ENCODE results near the gene MAEA. TPM values are rescaled to one million over a fixed set of nuclear protein-coding genes. Genes with fewer than 3 reads are reported as not detected.

Gene MAEA
- total and polyA plus RNA-seq, 9 of the 15 experiments (the other 6 are each of a cell fraction or from before 2014, with no cell fraction given), result 2.1 to 86.5 (median 45.0) TPM

DNA sequence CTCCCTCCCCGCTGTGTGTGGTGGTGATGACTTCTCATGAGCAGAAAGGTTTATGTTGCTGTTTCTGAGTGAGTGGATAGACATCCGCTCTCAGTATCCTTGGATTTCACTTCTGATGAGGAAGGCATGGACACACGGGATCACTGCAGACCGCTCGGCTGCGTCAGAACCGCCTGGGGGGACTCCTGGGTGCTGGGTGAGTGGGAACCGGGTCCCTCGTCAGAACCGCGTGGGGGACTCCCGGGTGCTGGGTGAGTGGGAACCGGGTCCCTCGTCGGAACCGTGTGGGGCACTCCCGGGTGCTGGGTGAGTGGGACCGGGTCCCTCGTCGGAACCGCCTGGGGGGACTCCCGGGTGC is 49.8 kb upstream of the MAEA start:
- CTCF ChIA-PET (ENCODE audit: low intra/inter-chr PET ratio), result no interaction called here
- H3K9me1 ChIP-seq (ENCODE audit: control insufficient read depth, insufficient read depth, low read length), result no peaks in the 10 kb centered on the region
- no peak overlapping the region for H3K27ac ChIP-seq (ENCODE audit: extremely low read depth, low read depth, low read length)
- in situ Hi-C loops (cut with MboI) (no loop called here), intact Hi-C loops (cut with micrococcal nuclease) (no loop called here)
- ATAC-seq (no peak), FAIRE-seq (no peak), DNase-seq (ENCODE audit: extremely low read depth in 1 of 4, low spot score in 3 of 4) (no peak)
- no peaks in the 10 kb centered on the region; the same call in 1 of the 2 replicates for H4K20me1 ChIP-seq (replicated peaks; ENCODE audit: control insufficient read depth, insufficient read depth, low read length)
- no peak overlapping the region for H3K4me2 ChIP-seq (ENCODE audit: insufficient read depth, low read length)
- TF ChIP-seq, protein P1, sequence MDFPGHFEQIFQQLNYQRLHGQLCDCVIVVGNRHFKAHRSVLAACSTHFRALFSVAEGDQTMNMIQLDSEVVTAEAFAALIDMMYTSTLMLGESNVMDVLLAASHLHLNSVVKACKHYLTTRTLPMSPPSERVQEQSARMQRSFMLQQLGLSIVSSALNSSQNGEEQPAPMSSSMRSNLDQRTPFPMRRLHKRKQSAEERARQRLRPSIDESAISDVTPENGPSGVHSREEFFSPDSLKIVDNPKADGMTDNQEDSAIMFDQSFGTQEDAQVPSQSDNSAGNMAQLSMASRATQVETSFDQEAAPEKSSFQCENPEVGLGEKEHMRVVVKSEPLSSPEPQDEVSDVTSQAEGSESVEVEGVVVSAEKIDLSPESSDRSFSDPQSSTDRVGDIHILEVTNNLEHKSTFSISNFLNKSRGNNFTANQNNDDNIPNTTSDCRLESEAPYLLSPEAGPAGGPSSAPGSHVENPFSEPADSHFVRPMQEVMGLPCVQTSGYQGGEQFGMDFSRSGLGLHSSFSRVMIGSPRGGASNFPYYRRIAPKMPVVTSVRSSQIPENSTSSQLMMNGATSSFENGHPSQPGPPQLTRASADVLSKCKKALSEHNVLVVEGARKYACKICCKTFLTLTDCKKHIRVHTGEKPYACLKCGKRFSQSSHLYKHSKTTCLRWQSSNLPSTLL (IDR thresholded peaks at IDR 0.05), result no peak
- no peak for TF ChIP-seq OTX1 (CRISPR knock-in tag; IDR thresholded peaks at IDR 0.05)
- TF ChIP-seq RBFOX2 (IDR thresholded peaks at IDR 0.05; ENCODE audit: low read depth, low read length), result no peak
- TF ChIP-seq, protein P2, sequence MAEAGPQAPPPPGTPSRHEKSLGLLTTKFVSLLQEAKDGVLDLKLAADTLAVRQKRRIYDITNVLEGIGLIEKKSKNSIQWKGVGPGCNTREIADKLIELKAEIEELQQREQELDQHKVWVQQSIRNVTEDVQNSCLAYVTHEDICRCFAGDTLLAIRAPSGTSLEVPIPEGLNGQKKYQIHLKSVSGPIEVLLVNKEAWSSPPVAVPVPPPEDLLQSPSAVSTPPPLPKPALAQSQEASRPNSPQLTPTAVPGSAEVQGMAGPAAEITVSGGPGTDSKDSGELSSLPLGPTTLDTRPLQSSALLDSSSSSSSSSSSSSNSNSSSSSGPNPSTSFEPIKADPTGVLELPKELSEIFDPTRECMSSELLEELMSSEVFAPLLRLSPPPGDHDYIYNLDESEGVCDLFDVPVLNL (CRISPR knock-in tag; IDR thresholded peaks at IDR 0.05; ENCODE audit: low read depth), result no peak
- TF ChIP-seq ZKSCAN1 (IDR thresholded peaks at IDR 0.05; ENCODE audit: low read depth, low read length), result no peak
- TF ChIP-seq TRIM28 (IDR thresholded peaks at IDR 0.05), result no peak
- POLR2A ChIA-PET, result interaction anchor here (0.6 to 0.7 kb wide), 2 partner anchors 24 to 34 kb away, joined by 3 read pairs; no protein-coding TSS in a partner anchor
- 98% methylated on average over 6 of the region's 22 CpGs for WGBS (ENCODE audit: insufficient coverage, low coverage, missing lambda C conversion rate)
- BruUV-seq (replicated peaks), result no TSS peak
- H3K36me3 ChIP-seq (ENCODE audit: control insufficient read depth, insufficient read depth, low read length), result peaks cover 62% of the 10 kb centered on the region
- no peaks in the 10 kb centered on the region for H3K27me3 ChIP-seq (ENCODE audit: control insufficient read depth in 2 of 2, insufficient read depth in 2 of 2, low read length in 2 of 2)
- H3K4me1 ChIP-seq (replicated peaks in 1 of 2; ENCODE audit: control insufficient read depth in 2 of 2, insufficient read depth in 2 of 2, low read length in 2 of 2), result peaks cover 0 to 38% of the 10 kb centered on the region in 2 experiments; a peak in 2 of 5 replicates
- H3K4me3 ChIP-seq, result no peak overlapping the region
- H2AFZ ChIP-seq (ENCODE audit: low read depth, low read length), result no peak overlapping the region
- H3K79me2 ChIP-seq (ENCODE audit: control insufficient read depth, insufficient read depth, low read length), result peaks cover 45% of the 10 kb centered on the region
- H3K9me3 ChIP-seq (replicated peaks; ENCODE audit: control insufficient read depth, insufficient read depth, low read depth, low read length), result no peaks in the 10 kb centered on the region
- H3K9ac ChIP-seq (ENCODE audit: insufficient read depth in 1 of 2, low read depth in 2 of 2, low read length in 2 of 2), result no peak overlapping the region
